ENCODE data around the gene TOP2B. TPM values are rescaled to one million over a fixed set of nuclear protein-coding genes. Genes with fewer than 3 reads are reported as not detected.

The TOP2B gene
- total RNA-seq, 1 experiment from 2014 or later = 88.7 TPM

DNA sequence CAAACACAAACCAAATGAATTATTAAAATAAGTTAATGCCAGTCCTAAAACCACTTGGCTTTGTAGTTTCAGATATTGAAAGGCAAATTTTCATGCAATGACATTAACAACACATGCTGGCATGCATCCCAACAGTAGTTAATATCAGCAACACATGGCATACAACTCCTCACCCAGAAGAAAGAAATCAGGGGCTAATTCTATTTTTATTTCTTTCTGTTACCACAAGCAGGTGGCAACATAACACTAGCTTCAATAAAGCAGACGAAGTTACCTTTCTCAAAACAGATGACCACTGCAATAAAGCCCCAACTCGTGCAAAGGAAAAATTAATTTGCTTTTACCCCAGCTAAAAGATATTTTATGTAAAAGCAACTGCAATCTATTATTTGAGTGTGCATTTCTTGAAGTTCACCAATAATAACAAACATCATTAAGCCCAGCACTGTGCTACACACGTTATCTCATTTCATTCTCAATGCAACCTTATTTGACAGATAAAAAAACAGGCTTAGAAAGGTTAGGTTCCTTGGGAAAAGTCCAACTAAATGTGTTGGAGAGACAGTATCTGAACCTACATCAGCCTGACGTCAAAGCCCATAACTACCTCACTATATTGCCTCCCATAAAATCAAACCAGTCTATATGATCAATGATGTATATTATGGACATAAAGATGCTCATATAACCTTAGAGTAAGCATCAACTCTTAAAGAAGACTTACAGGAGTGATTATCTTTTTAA, 2.8 kb downstream of the TOP2B start:
- DNase-seq (ENCODE audit: unreplicated experiment) = peak; percentile 29
- Mint-ChIP-seq H3K27me3 (ENCODE audit: insufficient read depth, unreplicated experiment) (no peaks in the 10 kb centered on the region), H3K4me3 (ENCODE audit: unreplicated experiment) (peak overlapping the region; percentile 99), H3K36me3 (ENCODE audit: insufficient read depth, unreplicated experiment) (no peaks in the 10 kb centered on the region), H3K4me1 (ENCODE audit: insufficient read depth, unreplicated experiment) (peaks cover 28% of the 10 kb centered on the region), H3K27ac (ENCODE audit: low read depth, unreplicated experiment) (no peak overlapping the region), H3K9me3 (ENCODE audit: unreplicated experiment) (no peaks in the 10 kb centered on the region)
- intact Hi-C loops (cut with micrococcal nuclease) = loop anchor here (5.0 kb wide), 3 partner anchors 180 to 300 kb away; no protein-coding TSS in a partner anchor
- ChIA-PET POLR2A (interaction anchor here (0.5 to 5.2 kb wide), 7 partner anchors 8 to 159 kb away, joined by 3 to 41 read pairs (median 3); partner anchors contain the start of genes NGLY1 and OXSM), CTCF (interaction anchor here (0.9 to 7.3 kb wide), 6 partner anchors 13 to 1805 kb away, joined by 3 to 57 read pairs (median 4); partner anchors contain the start of gene OXSM)
- TF ChIP-seq, protein P1, sequence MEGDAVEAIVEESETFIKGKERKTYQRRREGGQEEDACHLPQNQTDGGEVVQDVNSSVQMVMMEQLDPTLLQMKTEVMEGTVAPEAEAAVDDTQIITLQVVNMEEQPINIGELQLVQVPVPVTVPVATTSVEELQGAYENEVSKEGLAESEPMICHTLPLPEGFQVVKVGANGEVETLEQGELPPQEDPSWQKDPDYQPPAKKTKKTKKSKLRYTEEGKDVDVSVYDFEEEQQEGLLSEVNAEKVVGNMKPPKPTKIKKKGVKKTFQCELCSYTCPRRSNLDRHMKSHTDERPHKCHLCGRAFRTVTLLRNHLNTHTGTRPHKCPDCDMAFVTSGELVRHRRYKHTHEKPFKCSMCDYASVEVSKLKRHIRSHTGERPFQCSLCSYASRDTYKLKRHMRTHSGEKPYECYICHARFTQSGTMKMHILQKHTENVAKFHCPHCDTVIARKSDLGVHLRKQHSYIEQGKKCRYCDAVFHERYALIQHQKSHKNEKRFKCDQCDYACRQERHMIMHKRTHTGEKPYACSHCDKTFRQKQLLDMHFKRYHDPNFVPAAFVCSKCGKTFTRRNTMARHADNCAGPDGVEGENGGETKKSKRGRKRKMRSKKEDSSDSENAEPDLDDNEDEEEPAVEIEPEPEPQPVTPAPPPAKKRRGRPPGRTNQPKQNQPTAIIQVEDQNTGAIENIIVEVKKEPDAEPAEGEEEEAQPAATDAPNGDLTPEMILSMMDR (IDR thresholded peaks at IDR 0.05; ENCODE audit: unreplicated experiment) = no peak
- BruUV-seq (replicated peaks) = no TSS peak

DNA sequence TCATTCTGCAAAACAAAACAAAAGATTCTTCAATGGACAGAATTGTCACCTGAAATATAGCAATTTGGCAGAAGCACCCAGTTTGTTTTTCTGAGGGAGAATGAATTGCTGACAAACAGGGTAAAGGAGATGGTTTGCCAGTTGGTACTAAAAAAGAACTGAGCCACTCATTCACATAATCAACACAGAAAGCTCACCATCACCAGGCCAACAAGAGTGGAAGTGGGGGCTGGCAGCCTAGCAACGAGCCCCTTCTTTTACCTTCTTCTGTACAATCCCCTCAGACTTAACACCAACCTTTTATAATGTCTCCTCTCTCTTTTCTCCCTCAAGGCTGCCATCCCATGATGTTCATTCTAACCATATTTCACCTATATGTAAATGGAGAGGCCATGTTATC, 5.9 kb downstream of the TOP2B start:
- peaks cover 38% of the 10 kb centered on the region for H3K4me1 Mint-ChIP-seq (ENCODE audit: insufficient read depth, unreplicated experiment)
- intact Hi-C loops (cut with micrococcal nuclease) = no loop called here
- no peak overlapping the region for H3K4me3 Mint-ChIP-seq (ENCODE audit: unreplicated experiment)
- BruUV-seq (replicated peaks) = no TSS peak
- no peaks in the 10 kb centered on the region for H3K27me3 Mint-ChIP-seq (ENCODE audit: insufficient read depth, unreplicated experiment)
- no peak for DNase-seq (ENCODE audit: unreplicated experiment)
- no peaks in the 10 kb centered on the region for H3K9me3 Mint-ChIP-seq (ENCODE audit: unreplicated experiment)
- ChIA-PET POLR2A (interaction anchor here (0.9 kb wide), 1 partner anchor 20 kb away, joined by 3 read pairs; no protein-coding TSS in a partner anchor), CTCF (interaction anchor here (0.6 to 7.3 kb wide), 2 partner anchors 10 to 1325 kb away, joined by 4 to 57 read pairs; no protein-coding TSS in a partner anchor)
- H3K27ac Mint-ChIP-seq (ENCODE audit: low read depth, unreplicated experiment) = peak overlapping the region; percentile 50
- TF ChIP-seq, protein P1 (IDR thresholded peaks at IDR 0.05; ENCODE audit: unreplicated experiment) = no peak
- H3K36me3 Mint-ChIP-seq (ENCODE audit: insufficient read depth, unreplicated experiment) = peaks cover 6% of the 10 kb centered on the region

DNA sequence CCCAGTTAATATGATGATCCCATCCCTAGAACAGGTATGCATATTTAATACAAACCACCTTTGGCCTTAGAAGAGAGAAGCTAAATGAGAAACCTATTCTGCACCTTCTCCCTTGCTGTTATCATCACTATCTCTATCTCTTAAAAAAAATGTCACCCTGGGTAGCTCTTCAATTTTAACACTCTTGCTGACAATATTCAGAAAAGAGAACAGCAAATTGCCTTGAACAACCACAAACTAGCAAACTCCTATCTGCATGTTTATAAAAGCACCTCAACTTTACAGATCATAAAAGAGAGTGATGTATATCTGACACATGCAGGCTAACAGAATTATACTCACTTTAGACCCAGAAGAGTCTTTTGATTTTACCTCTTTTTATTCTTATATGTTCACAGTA, 7.4 kb downstream of the TOP2B start:
- H3K36me3 Mint-ChIP-seq (ENCODE audit: insufficient read depth, unreplicated experiment) = peaks cover 6% of the 10 kb centered on the region
- intact Hi-C loops (cut with micrococcal nuclease) = no loop called here
- no peaks in the 10 kb centered on the region for H3K9me3 Mint-ChIP-seq (ENCODE audit: unreplicated experiment)
- ChIA-PET CTCF (interaction anchor here (0.6 to 7.3 kb wide), 3 partner anchors 9 to 123 kb away, joined by 3 to 57 read pairs (median 3); no protein-coding TSS in a partner anchor), POLR2A (no interaction called here)
- no peak overlapping the region for H3K4me3 Mint-ChIP-seq (ENCODE audit: unreplicated experiment)
- TF ChIP-seq, protein P1 (IDR thresholded peaks at IDR 0.05; ENCODE audit: unreplicated experiment) = no peak
- no peaks in the 10 kb centered on the region for H3K27me3 Mint-ChIP-seq (ENCODE audit: insufficient read depth, unreplicated experiment)
- H3K4me1 Mint-ChIP-seq (ENCODE audit: insufficient read depth, unreplicated experiment) = peaks cover 39% of the 10 kb centered on the region
- no TSS peak for BruUV-seq (replicated peaks)
- H3K27ac Mint-ChIP-seq (ENCODE audit: low read depth, unreplicated experiment) = no peak overlapping the region
- no peak for DNase-seq (ENCODE audit: unreplicated experiment)

DNA sequence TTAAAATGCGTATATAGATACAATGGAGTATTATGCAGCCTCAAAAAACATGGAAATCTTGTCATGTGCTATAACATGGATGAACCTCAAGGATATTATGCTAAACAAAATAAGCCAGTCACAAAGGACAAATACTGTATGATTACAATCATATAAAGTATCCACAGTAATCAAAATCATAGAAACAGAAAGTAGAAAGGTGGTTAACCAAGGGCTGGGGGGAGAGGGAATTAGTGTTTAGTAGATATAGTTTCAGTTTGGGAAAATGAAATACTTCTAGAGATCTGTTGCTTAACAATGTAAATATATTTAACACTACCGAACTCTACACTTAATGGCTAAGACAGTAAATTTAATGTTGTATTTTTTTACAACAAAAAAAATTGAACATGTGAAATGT, 9.0 kb downstream of the TOP2B start:
- DNase-seq (ENCODE audit: unreplicated experiment) = no peak
- no peak overlapping the region for H3K4me3 Mint-ChIP-seq (ENCODE audit: unreplicated experiment)
- no TSS peak for BruUV-seq (replicated peaks)
- peaks cover 37% of the 10 kb centered on the region for H3K4me1 Mint-ChIP-seq (ENCODE audit: insufficient read depth, unreplicated experiment)
- ChIA-PET CTCF (no interaction called here), POLR2A (no interaction called here)
- H3K27ac Mint-ChIP-seq (ENCODE audit: low read depth, unreplicated experiment) = no peak overlapping the region
- TF ChIP-seq, protein P1 (IDR thresholded peaks at IDR 0.05; ENCODE audit: unreplicated experiment) = no peak
- intact Hi-C loops (cut with micrococcal nuclease) = no loop called here
- H3K27me3 Mint-ChIP-seq (ENCODE audit: insufficient read depth, unreplicated experiment) = no peaks in the 10 kb centered on the region
- no peaks in the 10 kb centered on the region for H3K9me3 Mint-ChIP-seq (ENCODE audit: unreplicated experiment)
- peaks cover 6% of the 10 kb centered on the region for H3K36me3 Mint-ChIP-seq (ENCODE audit: insufficient read depth, unreplicated experiment)
